OCI-LY1 (cell line): ENCODE measurements around the gene JADE1.

Source experiments
- H2AFZ ChIP-seq: fragments of 200-600 bp; sonication (generic), shearing (Covaris generic); 2 replicates; pipeline ENCODE4 v1.6.0; 2014; ENCODE audit warnings: antibody characterized with exemption, mild to moderate bottlenecking, low read length
- H3F3A ChIP-seq: fragments of 200-600 bp; sonication (generic), shearing (Covaris generic); 2 replicates; pipeline ENCODE4 v1.6.0; 2014; ENCODE audit warnings: mild to moderate bottlenecking, antibody characterized with exemption, low read length, moderate library complexity; ENCODE audit not compliant: insufficient read depth
- H3K27ac ChIP-seq: fragments of 200-600 bp; sonication (generic); 2 replicates; pipeline ENCODE4 v1.5.1; 2014; ENCODE audit warnings: low read length, mixed run types, mild to moderate bottlenecking, low read depth; ENCODE audit not compliant: poor library complexity, severe bottlenecking
- H3K27me3 ChIP-seq: fragments of 200-600 bp; sonication (generic); 2 replicates; pipeline ENCODE4 v1.6.0; 2014; ENCODE audit warnings: antibody characterized with exemption, mild to moderate bottlenecking, low read length, moderate library complexity; ENCODE audit not compliant: insufficient read depth
- H3K36me3 ChIP-seq: fragments of 200-600 bp; sonication (generic); 2 replicates; pipeline ENCODE4 v1.6.1; 2014; ENCODE audit warnings: mild to moderate bottlenecking, antibody characterized with exemption, low read length, moderate library complexity, mixed read lengths; ENCODE audit not compliant: insufficient read depth
- H3K4me1 ChIP-seq: fragments of 200-600 bp; sonication (generic); 2 replicates; pipeline ENCODE4 v1.5.1; 2014; ENCODE audit warnings: mild to moderate bottlenecking, low read length, moderate library complexity; ENCODE audit not compliant: insufficient read depth, severe bottlenecking
- H3K4me2 ChIP-seq: fragments of 200-600 bp; sonication (generic), shearing (Covaris generic); 2 replicates; pipeline ENCODE4 v1.6.1; 2014; ENCODE audit warnings: low read length
- H3K4me3 ChIP-seq: fragments of 200-600 bp; sonication (generic); 2 replicates; pipeline ENCODE4 v1.5.1; 2014; ENCODE audit warnings: low read length, low read depth, mild to moderate bottlenecking, mixed read lengths; ENCODE audit not compliant: poor library complexity, severe bottlenecking
- H3K79me2 ChIP-seq: fragments of 200-600 bp; shearing (Covaris generic); 2 replicates; pipeline ENCODE4 v1.6.1; 2016; ENCODE audit warnings: mixed run types, low read length, mixed read lengths; ENCODE audit not compliant: insufficient read depth
- H3K9ac ChIP-seq: fragments of 200-600 bp; sonication (generic), shearing (Covaris generic); 2 replicates; pipeline ENCODE4 v1.6.1; 2014; ENCODE audit warnings: mild to moderate bottlenecking, low read length, mixed read lengths
- H3K9me2 ChIP-seq: fragments of 200-600 bp; sonication (generic), shearing (Covaris generic); 2 replicates; pipeline ENCODE4 v1.6.1; 2014; ENCODE audit warnings: low read depth, mild to moderate bottlenecking, low read length, mixed read lengths
- H3K9me3 ChIP-seq: fragments of 200-600 bp; shearing (Covaris generic); 2 replicates; pipeline ENCODE4 v1.6.1; 2014; ENCODE audit warnings: low read length, mixed read lengths
- H4K20me1 ChIP-seq: fragments of 200-600 bp; sonication (generic), shearing (Covaris generic); 2 replicates; pipeline ENCODE4 v1.6.0; 2016; ENCODE audit warnings: mild to moderate bottlenecking, low read length; ENCODE audit not compliant: insufficient read depth
- EZH2 ChIP-seq: fragments of 200-600 bp; sonication (generic), shearing (Covaris generic); IDR thresholded peaks from 2 replicates; pipeline ENCODE4 v1.8.0; 2017; ENCODE audit warnings: borderline replicate concordance, mixed run types, mild to moderate bottlenecking, antibody characterized with exemption, low read length, moderate library complexity, mixed read lengths
- TF ChIP-seq, protein P1 (sequence below): fragments of 200-600 bp; sonication (generic), shearing (Covaris generic); IDR thresholded peaks from 2 replicates; pipeline ENCODE4 v1.5.1; 2017; ENCODE audit warnings: mild to moderate bottlenecking, antibody characterized with exemption, low read length, moderate library complexity, mixed read lengths

JADE1 gene

DNA sequence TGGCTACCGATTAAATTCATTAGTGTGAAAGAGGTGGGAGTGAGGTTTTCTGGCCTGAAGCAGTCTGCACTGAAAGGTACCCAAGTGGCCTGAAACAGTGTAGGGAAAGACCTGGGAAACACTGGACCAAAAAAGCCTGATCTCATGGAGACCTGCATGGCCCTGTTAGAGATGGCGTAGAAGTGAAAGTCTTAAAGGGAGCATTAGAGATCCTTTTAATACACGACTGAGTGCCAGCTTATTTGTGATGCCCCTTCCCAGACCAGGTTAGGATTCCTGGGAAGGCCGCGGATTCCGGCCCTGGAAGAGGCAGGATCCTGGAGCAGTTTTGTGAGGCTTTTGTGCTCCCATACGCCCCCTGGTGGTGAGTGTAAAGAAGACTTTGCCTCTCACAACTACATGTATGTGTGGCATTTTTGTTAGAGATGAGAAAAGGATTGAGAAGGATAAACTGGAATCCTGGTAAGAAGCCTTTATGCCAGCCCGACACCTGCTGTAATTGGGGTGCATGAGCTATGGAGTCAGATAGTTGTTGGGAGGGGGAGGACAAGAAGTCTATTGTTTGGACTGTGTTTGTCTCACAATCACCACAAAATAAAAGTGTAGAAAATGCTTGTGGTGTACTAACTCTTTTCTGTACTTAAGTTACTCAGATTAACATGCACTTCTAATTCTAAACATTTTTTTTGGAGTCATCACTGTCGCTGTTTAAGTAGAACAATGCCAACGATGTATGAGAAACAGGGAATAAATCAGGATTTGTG is 54.0 kb downstream of the JADE1 start:
- Histone ChIP-seq H3F3A (no peaks in the 10 kb centered on the region), H3K4me1 (no peaks in the 10 kb centered on the region), H3K4me2 (no peak overlapping the region), H3K9me2 (no peaks in the 10 kb centered on the region), H3K4me3 (no peak overlapping the region), H3K9ac (no peak overlapping the region), H3K27ac (no peak overlapping the region), H3K27me3 (no peaks in the 10 kb centered on the region), H3K79me2 (no peaks in the 10 kb centered on the region), H3K9me3 (no peaks in the 10 kb centered on the region), H2AFZ (no peak overlapping the region), H3K36me3 (peaks cover 97% of the 10 kb centered on the region), H4K20me1 (no peaks in the 10 kb centered on the region)
- TF ChIP-seq, protein P1, sequence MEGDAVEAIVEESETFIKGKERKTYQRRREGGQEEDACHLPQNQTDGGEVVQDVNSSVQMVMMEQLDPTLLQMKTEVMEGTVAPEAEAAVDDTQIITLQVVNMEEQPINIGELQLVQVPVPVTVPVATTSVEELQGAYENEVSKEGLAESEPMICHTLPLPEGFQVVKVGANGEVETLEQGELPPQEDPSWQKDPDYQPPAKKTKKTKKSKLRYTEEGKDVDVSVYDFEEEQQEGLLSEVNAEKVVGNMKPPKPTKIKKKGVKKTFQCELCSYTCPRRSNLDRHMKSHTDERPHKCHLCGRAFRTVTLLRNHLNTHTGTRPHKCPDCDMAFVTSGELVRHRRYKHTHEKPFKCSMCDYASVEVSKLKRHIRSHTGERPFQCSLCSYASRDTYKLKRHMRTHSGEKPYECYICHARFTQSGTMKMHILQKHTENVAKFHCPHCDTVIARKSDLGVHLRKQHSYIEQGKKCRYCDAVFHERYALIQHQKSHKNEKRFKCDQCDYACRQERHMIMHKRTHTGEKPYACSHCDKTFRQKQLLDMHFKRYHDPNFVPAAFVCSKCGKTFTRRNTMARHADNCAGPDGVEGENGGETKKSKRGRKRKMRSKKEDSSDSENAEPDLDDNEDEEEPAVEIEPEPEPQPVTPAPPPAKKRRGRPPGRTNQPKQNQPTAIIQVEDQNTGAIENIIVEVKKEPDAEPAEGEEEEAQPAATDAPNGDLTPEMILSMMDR, result peak; percentile 85
- no peak for TF ChIP-seq EZH2

DNA sequence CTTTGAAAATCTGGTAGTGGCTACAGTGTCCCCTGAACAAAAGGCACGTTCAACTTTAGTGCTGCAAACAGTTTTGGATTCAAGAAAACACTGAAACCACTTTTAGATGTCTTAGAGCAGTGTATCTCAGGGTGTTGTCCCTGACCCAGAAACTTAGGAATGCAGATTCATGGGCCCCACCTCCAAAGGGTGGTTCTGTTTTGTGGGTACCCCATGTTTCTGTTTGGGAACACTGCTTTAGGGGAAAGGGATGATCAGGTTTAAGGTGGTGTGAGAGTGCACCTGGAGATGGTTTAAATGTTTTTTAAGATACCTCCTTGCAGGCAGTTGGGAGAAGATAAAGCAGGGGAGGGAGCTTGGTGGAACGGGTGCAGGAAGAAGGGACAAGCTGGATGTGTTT is 55.6 kb downstream of the JADE1 start:
- Histone ChIP-seq H4K20me1 (no peaks in the 10 kb centered on the region), H3K36me3 (peaks cover 98% of the 10 kb centered on the region), H3K79me2 (no peaks in the 10 kb centered on the region)

DNA sequence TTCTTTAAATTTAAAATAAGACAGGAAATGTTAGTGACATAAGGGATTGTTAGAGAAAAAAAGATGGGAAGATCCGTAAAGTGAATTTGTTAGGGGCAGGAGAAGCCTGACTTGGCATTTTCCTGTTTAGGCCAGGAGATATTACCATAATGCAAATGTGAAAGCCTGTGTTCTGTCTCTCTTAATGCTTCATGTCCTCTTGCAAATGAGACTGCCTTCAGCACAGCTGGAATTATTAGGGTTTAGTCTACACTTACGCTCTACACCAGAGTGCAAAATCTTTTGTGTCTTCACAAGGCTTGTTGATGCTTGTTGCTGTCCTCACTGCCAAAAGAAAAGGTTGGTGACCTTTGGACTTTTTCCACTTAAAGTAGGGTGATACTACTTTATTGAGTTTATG is 56.8 kb downstream of the JADE1 start:
- TF ChIP-seq EZH2, result no peak
- TF ChIP-seq, protein P1, result no peak
- Histone ChIP-seq H3K9ac (no peak overlapping the region), H3K27me3 (no peaks in the 10 kb centered on the region), H3K9me3 (no peaks in the 10 kb centered on the region), H3K27ac (no peak overlapping the region), H2AFZ (no peak overlapping the region), H3K4me2 (no peak overlapping the region), H3K4me3 (no peak overlapping the region), H3F3A (no peaks in the 10 kb centered on the region), H4K20me1 (no peaks in the 10 kb centered on the region), H3K4me1 (no peaks in the 10 kb centered on the region), H3K9me2 (no peaks in the 10 kb centered on the region), H3K79me2 (no peaks in the 10 kb centered on the region), H3K36me3 (peaks cover 98% of the 10 kb centered on the region)

More for the DNA sequence above, 55.6 kb downstream of the JADE1 start:
- Histone ChIP-seq H3K9me2 (no peaks in the 10 kb centered on the region), H3K9me3 (no peaks in the 10 kb centered on the region), H3K4me3 (no peak overlapping the region), H3K27me3 (no peaks in the 10 kb centered on the region), H3F3A (no peaks in the 10 kb centered on the region), H3K9ac (no peak overlapping the region), H3K4me1 (no peaks in the 10 kb centered on the region), H3K27ac (no peak overlapping the region), H2AFZ (no peak overlapping the region), H3K4me2 (no peak overlapping the region)
- no peak for TF ChIP-seq EZH2
- TF ChIP-seq, protein P1, result no peak
